Thoracic aorta (tissue), 2 donors: ENCODE data around the gene FGD1. TPM values are rescaled to one million over a fixed set of nuclear protein-coding genes. Genes with fewer than 3 reads are reported as not detected.

Experiments
- ATAC-seq: fragments of 150-250 bp; one replicate; pipeline ENCODE4 v1.8.0; 2017; ENCODE audit warnings: low read depth; ENCODE audit not compliant: insufficient number of reproducible peaks, low FRiP score
- DNase-seq: peaks from one replicate; pipeline ENCODE4 v3.0.0-alpha.2; 2020; ENCODE audit warnings: low spot score
- H3K27ac ChIP-seq, 2 donors: fragments of 200-600 bp; sonication (generic); 1 replicate in 1 of 2; 2 replicates in 1 of 2; pipeline ENCODE4 v1.5.1; 2016; ENCODE audit warnings: mild to moderate bottlenecking in 2 of 2, moderate library complexity in 2 of 2
- H3K27me3 ChIP-seq: fragments of 200-600 bp; sonication (generic); replicated peaks from 2 replicates; pipeline ENCODE4 v1.6.0; 2016; ENCODE audit warnings: mild to moderate bottlenecking; ENCODE audit not compliant: insufficient read depth
- H3K36me3 ChIP-seq: fragments of 200-600 bp; sonication (generic); one replicate; pipeline ENCODE4 v1.5.1; 2016
- H3K4me1 ChIP-seq, 2 donors: fragments of 200-600 bp; sonication (generic); 1 replicate in 1 of 2; 2 replicates in 1 of 2; pipeline versions ENCODE4 v1.5.1 to v1.6.0; 2016; ENCODE audit warnings: low read depth in 2 of 2, mild to moderate bottlenecking in 1 of 2; ENCODE audit not compliant: control insufficient read depth in 1 of 2
- H3K4me3 ChIP-seq: fragments of 200-600 bp; sonication (generic); 2 replicates; pipeline ENCODE4 v1.5.1; 2016; ENCODE audit warnings: mild to moderate bottlenecking
- H3K9me3 ChIP-seq: fragments of 200-600 bp; sonication (generic); 2 replicates; pipeline ENCODE4 v1.5.1; 2016
- CTCF ChIP-seq: fragments of 200-600 bp; sonication (generic); IDR thresholded peaks from one replicate; pipeline ENCODE4 v1.5.1; 2019; ENCODE audit warnings: antibody characterized with exemption
- total RNA-seq, 2 donors: library from RNA; depleted of rRNA; stranded (reverse); fragments of >200 nt; gene quantifications; one replicate each; pipeline versions ENCODE4 v1.1.0 to v1.2.3, GENCODE V29; 2016

The FGD1 gene
- total RNA-seq, 2 donors from 2014 or later = 7.0 to 11.5 TPM

- no peaks in the 10 kb centered on the region for H3K27me3 ChIP-seq
- H3K4me3 ChIP-seq = no peak overlapping the region
- H3K27ac ChIP-seq = no peak overlapping the region
- peaks cover 3% of the 10 kb centered on the region for H3K36me3 ChIP-seq
- DNase-seq (no peak), ATAC-seq (no peak)
- TF ChIP-seq CTCF = no peak
- H3K4me1 ChIP-seq = peaks cover 7 to 13% of the 10 kb centered on the region in 2 donors
- no peaks in the 10 kb centered on the region for H3K9me3 ChIP-seq
These were observed 51.3 kb downstream of the FGD1 start for GRCh38 chrX:54444752-54445151.

GRCh38 chrX:54442790-54443189 is 53.2 kb downstream of the FGD1 start:
- no peak for TF ChIP-seq CTCF
- Histone ChIP-seq H3K4me3 (no peak overlapping the region), H3K36me3 (peaks cover 3% of the 10 kb centered on the region), H3K27me3 (no peaks in the 10 kb centered on the region), H3K9me3 (no peaks in the 10 kb centered on the region), H3K4me1 (peaks cover 7 to 13% of the 10 kb centered on the region in 2 donors), H3K27ac (no peak overlapping the region)
- no peak for ATAC-seq
- no peak for DNase-seq

- H3K36me3 ChIP-seq = peaks cover 3% of the 10 kb centered on the region
- H3K27ac ChIP-seq = peak within 1 kb of the TSS; percentile 50 to 57
- TF ChIP-seq CTCF = no peak
- DNase-seq (peak; percentile 47), ATAC-seq (peak; percentile 98)
- peaks cover 7 to 13% of the 10 kb centered on the region in 2 donors for H3K4me1 ChIP-seq
- no peaks in the 10 kb centered on the region for H3K9me3 ChIP-seq
- no peaks in the 10 kb centered on the region for H3K27me3 ChIP-seq
- peak within 1 kb of the TSS; percentile 90 for H3K4me3 ChIP-seq
These were observed 55.8 kb downstream of the FGD1 start, which contains the start of gene TSR2 for GRCh38 chrX:54439960-54440871. Gene TSR2 (plus strand): TSS chrX:54440404. CDS start chrX:54440422, 18 bp downstream.

- ATAC-seq = no peak
- no peak overlapping the region for H3K4me3 ChIP-seq
- no peaks in the 10 kb centered on the region for H3K36me3 ChIP-seq
- DNase-seq = no peak
- H3K9me3 ChIP-seq = no peaks in the 10 kb centered on the region
- H3K27me3 ChIP-seq = no peaks in the 10 kb centered on the region
- no peaks in the 10 kb centered on the region for H3K4me1 ChIP-seq
- H3K27ac ChIP-seq = no peak overlapping the region
- TF ChIP-seq CTCF = no peak
These were observed 60.9 kb downstream of the FGD1 start for GRCh38 chrX:54435121-54435520.

- H3K36me3 ChIP-seq = no peaks in the 10 kb centered on the region
- no peak for TF ChIP-seq CTCF
These were observed 65.5 kb downstream of the FGD1 start for GRCh38 chrX:54430519-54430918.

More at GRCh38 chrX:54430519-54430918, 65.5 kb downstream of the FGD1 start:
- H3K4me3 ChIP-seq = no peak overlapping the region
- H3K27ac ChIP-seq = no peak overlapping the region
- H3K9me3 ChIP-seq = no peaks in the 10 kb centered on the region
- H3K4me1 ChIP-seq = no peaks in the 10 kb centered on the region
- no peaks in the 10 kb centered on the region for H3K27me3 ChIP-seq
- DNase-seq (no peak), ATAC-seq (no peak)
